ENCODE results near the gene LIG3.

The LIG3 gene

DNA sequence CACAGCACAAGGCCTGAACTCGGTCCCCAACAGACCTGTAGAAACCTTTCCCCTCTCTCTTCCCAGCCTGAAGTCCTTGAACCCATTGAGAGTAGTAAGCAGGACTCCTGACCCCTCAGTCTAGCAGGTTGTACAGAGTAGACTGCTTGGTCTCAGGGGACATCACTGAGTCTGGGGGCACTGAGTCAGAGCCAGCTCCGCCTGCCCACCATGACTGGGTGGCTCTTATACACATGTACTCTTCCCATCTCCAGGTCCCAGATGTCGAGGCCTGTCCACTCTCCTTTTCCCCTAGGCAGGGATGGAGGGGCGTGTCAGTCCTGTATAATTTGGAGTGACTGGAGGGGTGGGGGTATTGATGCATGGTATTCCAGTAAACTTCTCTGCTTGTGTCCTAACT, 23.5 kb downstream of the LIG3 start:
- no peaks in the 10 kb centered on the region for H3K27me3 ChIP-seq (ENCODE audit: control insufficient read depth, insufficient read depth, low read length)
- no peak overlapping the region for H2AFZ ChIP-seq
- H3K9ac ChIP-seq = no peak overlapping the region
- TF ChIP-seq, protein P1, sequence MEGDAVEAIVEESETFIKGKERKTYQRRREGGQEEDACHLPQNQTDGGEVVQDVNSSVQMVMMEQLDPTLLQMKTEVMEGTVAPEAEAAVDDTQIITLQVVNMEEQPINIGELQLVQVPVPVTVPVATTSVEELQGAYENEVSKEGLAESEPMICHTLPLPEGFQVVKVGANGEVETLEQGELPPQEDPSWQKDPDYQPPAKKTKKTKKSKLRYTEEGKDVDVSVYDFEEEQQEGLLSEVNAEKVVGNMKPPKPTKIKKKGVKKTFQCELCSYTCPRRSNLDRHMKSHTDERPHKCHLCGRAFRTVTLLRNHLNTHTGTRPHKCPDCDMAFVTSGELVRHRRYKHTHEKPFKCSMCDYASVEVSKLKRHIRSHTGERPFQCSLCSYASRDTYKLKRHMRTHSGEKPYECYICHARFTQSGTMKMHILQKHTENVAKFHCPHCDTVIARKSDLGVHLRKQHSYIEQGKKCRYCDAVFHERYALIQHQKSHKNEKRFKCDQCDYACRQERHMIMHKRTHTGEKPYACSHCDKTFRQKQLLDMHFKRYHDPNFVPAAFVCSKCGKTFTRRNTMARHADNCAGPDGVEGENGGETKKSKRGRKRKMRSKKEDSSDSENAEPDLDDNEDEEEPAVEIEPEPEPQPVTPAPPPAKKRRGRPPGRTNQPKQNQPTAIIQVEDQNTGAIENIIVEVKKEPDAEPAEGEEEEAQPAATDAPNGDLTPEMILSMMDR (IDR thresholded peaks at IDR 0.05) = no peak
- no peak overlapping the region for H3K4me3 ChIP-seq (ENCODE audit: low read depth, low read length)
- no peak overlapping the region for H3K4me2 ChIP-seq (ENCODE audit: low read length)
- H3K9me3 ChIP-seq (ENCODE audit: control insufficient read depth, low read length) = no peaks in the 10 kb centered on the region
- H3K36me3 ChIP-seq (ENCODE audit: control insufficient read depth, insufficient read depth, low read length) = no peaks in the 10 kb centered on the region
- H3K4me1 ChIP-seq = peaks cover 6% of the 10 kb centered on the region
- no peak overlapping the region for H3K27ac ChIP-seq
- no peaks in the 10 kb centered on the region for H3K79me2 ChIP-seq

DNA sequence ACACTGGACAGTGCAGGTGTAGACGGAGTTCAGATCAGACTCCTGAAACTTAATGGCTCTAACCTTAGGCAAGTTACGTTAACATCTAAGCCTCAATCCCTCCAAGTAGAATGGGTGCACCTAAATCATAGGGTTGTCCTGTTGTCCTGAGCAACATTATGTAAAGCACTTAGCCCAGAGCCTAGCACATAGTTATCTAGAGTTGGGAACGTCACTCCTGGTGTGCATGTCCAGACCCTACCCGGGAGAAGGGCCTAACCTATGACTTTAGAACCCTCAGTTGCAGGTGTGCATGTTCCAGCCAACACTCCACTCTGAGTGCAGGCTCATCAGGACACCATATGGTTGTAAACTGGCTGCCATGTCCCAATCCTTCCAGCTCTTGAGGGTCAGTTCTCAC, 26.0 kb downstream of the LIG3 start:
- peaks cover 6% of the 10 kb centered on the region for H3K4me1 ChIP-seq
- H3K79me2 ChIP-seq = no peaks in the 10 kb centered on the region
- no peaks in the 10 kb centered on the region for H3K36me3 ChIP-seq (ENCODE audit: control insufficient read depth, insufficient read depth, low read length)
- H3K27ac ChIP-seq = no peak overlapping the region
- no peak overlapping the region for H3K9ac ChIP-seq
- no peak overlapping the region for H2AFZ ChIP-seq
- no peak overlapping the region for H3K4me3 ChIP-seq (ENCODE audit: low read depth, low read length)
- TF ChIP-seq, protein P1 (IDR thresholded peaks at IDR 0.05) = no peak
- no peaks in the 10 kb centered on the region for H3K27me3 ChIP-seq (ENCODE audit: control insufficient read depth, insufficient read depth, low read length)
- no peak overlapping the region for H3K4me2 ChIP-seq (ENCODE audit: low read length)
- no peaks in the 10 kb centered on the region for H3K9me3 ChIP-seq (ENCODE audit: control insufficient read depth, low read length)

GRCh38 chr17:35006961-35007360, 26.6 kb downstream of the LIG3 start:
- Histone ChIP-seq H3K9ac (no peak overlapping the region), H3K79me2 (no peaks in the 10 kb centered on the region), H3K9me3 (ENCODE audit: control insufficient read depth, low read length) (no peaks in the 10 kb centered on the region), H3K4me3 (ENCODE audit: low read depth, low read length) (no peak overlapping the region), H3K27ac (no peak overlapping the region), H3K4me2 (ENCODE audit: low read length) (no peak overlapping the region), H2AFZ (no peak overlapping the region), H3K27me3 (ENCODE audit: control insufficient read depth, insufficient read depth, low read length) (no peaks in the 10 kb centered on the region), H3K36me3 (ENCODE audit: control insufficient read depth, insufficient read depth, low read length) (no peaks in the 10 kb centered on the region), H3K4me1 (no peaks in the 10 kb centered on the region)
- TF ChIP-seq, protein P1 (IDR thresholded peaks at IDR 0.05) = no peak

DNA sequence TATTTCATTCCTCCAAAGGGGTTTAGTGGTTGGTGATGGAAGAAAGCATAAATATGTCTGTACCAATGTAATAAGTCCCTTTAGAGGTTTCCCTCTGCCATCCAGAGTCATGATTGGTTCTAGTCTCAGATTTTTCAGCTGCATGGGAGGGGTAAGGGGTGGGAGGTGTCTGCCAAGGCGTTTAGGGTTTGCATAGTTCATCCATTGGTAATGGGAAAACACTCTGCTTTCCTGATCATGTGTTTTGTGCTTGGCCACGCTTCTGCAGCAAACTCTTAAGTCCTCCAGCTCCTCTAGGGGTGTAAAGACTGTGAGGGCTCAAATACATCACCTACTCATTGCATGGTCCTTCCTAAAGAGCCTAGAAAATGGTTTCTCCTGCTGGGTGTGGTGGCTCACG, 29.8 kb downstream of the LIG3 start:
- Histone ChIP-seq H3K36me3 (ENCODE audit: control insufficient read depth, insufficient read depth, low read length) (no peaks in the 10 kb centered on the region), H3K79me2 (no peaks in the 10 kb centered on the region), H3K9me3 (ENCODE audit: control insufficient read depth, low read length) (no peaks in the 10 kb centered on the region), H3K9ac (no peak overlapping the region), H2AFZ (no peak overlapping the region), H3K4me1 (no peaks in the 10 kb centered on the region), H3K4me3 (ENCODE audit: low read depth, low read length) (no peak overlapping the region), H3K27me3 (ENCODE audit: control insufficient read depth, insufficient read depth, low read length) (no peaks in the 10 kb centered on the region), H3K4me2 (ENCODE audit: low read length) (no peak overlapping the region), H3K27ac (no peak overlapping the region)
- TF ChIP-seq, protein P1 (IDR thresholded peaks at IDR 0.05) = no peak

DNA sequence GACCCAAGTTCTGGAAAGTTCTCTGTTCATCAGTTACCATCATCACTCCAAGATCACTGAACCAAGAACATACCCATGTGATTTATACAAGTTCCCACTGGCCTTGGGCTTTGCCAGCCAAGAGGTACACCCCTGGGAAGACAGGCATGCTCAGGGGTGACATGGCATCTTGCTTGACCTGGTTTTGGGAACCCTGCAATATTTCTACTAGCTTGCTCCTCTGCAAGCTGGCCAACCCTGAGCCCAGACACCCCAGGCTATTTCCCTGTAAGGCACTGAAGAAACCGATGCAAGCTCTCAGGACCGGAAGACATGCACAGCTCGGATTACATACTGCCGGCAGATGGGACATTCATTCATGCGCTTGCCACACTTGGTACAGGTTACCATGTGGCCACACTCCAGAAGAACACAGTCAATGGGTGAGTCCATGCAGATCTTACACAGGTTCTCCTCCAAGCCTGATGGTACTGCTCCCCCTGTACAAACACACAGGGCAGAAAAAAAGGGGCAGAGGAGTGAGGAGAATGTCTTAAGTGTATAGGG, 31.4 kb downstream of the LIG3 start:
- TF ChIP-seq, protein P1 (IDR thresholded peaks at IDR 0.05) = no peak
- Histone ChIP-seq H3K4me3 (ENCODE audit: low read depth, low read length) (no peak overlapping the region), H3K4me1 (no peaks in the 10 kb centered on the region), H3K9ac (no peak overlapping the region), H2AFZ (no peak overlapping the region), H3K9me3 (ENCODE audit: control insufficient read depth, low read length) (no peaks in the 10 kb centered on the region), H3K4me2 (ENCODE audit: low read length) (no peak overlapping the region), H3K79me2 (no peaks in the 10 kb centered on the region), H3K36me3 (ENCODE audit: control insufficient read depth, insufficient read depth, low read length) (no peaks in the 10 kb centered on the region), H3K27ac (no peak overlapping the region), H3K27me3 (ENCODE audit: control insufficient read depth, insufficient read depth, low read length) (no peaks in the 10 kb centered on the region)

All from parathyroid adenoma (tissue), 2 donors.